Activated CD4-positive, alpha-beta T cell treated with anti-CD3 and anti-CD28 coated beads, Interleukin-2, amount 50 U/mL, for 48 hours (primary cell): ENCODE measurements around the gene ARID3B.
"Not testable (repeated sequence)": the region's sequence is repeated elsewhere in the genome, so short reads cannot be mapped to it uniquely, and the experiment has no call there.

Experiments used
- DNase-seq, 2 experiments: peaks; one replicate each; pipeline ENCODE4 v3.0.0-alpha.2; 2020

Gene ARID3B

DNA sequence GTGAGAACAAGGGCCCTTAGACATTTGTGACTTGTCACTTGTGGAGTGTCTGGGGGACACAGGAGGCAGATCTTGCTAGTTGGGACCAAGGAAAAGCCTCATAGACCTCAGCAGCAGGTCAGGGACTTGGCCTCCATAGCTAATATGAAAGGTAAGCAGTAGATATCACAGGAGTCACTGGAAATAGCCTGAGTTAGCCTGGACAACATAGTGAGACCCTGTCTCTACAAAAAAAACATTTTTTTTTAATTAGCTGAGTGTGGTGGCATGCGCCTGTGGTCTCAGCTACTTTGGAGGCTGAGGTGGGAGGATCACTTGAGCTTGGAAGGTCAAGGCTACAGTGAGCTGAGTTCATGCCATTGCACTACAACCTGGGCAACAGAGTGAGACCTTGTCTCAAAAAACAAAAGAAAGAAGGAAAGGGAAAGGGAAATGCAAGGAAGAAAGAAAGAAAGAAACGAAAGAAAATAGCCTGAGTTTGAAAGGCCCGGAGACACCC is 37.5 kb downstream of the ARID3B start:
- no peak for DNase-seq

DNA sequence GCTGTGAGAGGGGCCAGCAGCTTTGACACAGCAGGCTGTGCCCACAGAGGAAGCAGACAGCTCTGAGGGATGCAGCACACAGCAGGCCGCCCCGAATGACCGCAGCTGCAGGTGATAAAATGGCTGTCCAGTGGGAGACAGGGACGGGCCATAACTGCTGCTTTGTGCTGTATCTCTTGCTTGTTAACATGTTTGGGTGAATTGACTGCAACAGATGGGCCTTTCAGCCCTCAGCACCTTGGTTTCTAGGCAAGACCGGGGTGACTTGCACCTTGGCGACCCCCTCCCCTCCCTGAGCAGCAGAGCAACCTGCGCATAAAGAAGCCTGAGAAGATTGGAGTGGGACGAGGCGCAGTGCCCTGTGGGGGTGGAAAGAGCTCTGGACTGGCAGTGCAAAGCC is 38.0 kb downstream of the ARID3B start:
- no peak for DNase-seq

DNA sequence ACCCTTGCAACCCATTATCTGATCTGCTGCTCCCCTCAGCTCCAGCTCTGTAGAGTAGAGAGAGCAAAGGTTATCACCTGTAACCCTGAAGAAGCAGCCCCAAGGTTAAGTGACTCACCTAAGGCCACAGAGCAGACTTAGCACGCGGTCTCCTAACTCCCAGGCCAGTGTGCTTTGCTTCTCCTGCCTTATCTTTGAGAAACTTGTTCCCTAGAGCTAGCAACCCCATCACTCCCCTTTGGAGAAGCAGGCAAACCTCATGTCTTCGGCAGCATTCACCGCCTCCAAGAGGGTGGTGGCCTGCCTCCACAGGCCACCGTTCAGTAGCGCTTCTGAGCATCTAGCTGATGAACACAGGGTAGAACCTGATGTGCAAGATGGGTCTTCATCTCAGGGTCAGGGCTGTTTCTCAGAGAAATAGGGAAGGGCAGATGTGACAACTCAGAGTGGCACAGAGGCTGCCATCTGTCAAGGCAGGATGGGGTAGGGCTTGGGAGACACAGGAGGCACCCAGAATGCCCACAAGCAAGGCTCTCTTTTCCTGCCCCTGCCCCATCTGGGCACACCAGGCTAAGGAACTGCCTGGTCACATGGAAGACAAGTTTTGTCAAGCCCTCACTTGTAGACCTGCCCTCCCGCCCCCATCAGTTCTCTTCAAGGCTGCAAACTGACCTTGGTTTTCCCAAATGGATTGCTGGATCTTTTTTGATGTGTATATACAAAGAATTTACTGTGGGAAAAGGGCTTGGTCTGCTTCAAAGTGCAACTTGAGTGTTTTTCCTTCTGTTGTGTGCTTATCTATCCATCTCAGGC is 39.7 kb downstream of the ARID3B start:
- DNase-seq, result no peak

DNA sequence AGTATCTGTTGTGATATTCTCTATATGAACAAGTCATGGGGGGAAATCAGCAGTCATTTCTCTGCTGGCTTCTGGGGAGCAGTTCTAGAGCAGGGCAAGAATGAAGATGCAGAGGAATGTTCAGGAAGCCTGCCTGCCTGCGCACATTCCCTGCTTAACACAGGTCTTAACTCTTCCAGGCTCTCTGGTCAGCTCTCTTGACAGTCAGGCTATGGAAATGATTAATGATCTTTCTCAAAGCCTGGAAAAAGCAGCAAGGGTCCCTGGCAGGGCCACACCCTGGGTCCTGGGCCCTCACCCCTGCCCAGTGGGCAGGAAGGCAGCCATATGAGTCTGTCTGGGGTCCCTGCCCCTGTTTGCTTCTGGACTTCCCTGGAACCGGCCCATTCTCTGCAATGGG is 43.2 kb downstream of the ARID3B start:
- DNase-seq, result no peak

DNA sequence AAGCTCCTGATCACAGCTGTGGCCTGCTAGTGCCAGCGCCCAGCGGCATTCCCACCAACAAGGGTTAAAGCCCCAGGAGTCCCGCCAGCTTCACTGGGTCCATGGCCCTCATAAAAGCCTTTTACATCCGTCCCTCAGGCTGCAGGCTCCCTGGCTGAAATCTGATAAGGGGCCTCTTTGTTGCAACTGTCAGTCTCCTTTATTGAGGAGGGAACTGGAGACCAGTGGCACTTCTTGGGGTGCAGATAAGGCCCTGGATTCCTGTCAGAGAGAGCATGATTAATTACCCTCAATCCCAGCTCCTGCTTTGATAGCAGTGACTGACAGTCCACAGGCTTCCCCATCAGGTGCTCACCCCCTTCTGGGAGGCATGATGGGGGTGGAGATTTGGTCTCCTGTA is 43.8 kb downstream of the ARID3B start:
- DNase-seq, result no peak

DNA sequence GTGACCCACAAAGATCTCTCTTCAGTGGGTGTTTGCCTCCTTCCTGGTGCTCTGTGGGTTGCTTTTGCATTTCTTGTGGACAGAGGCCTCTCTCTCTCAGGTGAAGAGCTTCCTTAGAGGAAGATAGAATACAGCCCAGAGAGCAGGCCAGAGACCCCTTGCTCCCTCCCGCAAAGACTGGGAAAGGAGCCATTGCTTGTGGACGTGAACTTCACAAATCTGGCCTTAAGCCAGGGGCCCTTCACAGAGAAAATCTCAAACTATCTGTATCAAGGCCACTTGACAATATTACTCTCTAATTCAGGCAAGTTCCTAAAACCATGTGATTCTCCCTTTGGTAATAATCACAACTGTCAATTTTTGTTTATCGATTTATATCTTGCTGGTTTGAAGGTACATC is 44.2 kb downstream of the ARID3B start:
- DNase-seq, result no peak

DNA sequence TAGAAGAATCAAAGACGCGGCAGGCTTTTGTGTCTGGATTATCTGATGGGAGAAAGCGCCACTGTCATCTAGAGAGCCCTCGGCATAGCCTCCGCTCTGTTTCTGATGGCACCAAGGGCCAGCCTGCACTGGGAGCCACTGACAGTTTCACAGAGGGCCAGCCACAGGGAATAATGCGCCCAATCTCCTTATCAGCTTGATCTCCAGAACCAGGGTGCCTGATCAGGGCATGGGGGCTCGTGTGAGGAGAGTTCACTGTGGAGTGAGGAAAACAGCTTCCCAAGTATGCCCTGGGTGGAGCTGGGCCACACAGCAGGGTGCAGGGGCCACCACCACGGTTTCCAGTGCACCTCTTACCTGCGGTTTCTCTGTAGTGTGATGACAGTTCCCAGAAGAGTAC is 44.8 kb downstream of the ARID3B start:
- DNase-seq, result no peak

DNA sequence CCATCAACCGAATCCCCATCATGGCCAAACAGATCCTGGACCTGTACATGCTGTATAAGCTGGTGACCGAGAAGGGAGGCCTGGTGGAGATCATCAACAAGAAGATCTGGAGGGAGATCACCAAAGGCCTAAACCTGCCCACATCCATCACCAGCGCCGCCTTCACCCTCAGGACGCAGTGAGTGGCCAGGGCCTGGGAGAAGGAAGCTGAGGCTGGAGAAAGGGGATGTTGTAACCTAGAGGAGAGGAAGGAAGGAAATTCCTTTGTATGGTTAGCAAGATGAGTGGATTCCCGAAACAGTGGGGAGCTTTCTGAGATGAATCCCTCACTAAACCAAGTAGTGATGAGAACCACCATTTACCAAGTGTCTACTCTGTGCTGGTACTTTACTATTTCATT is 48.8 kb downstream of the ARID3B start:
- DNase-seq, result no peak

DNA sequence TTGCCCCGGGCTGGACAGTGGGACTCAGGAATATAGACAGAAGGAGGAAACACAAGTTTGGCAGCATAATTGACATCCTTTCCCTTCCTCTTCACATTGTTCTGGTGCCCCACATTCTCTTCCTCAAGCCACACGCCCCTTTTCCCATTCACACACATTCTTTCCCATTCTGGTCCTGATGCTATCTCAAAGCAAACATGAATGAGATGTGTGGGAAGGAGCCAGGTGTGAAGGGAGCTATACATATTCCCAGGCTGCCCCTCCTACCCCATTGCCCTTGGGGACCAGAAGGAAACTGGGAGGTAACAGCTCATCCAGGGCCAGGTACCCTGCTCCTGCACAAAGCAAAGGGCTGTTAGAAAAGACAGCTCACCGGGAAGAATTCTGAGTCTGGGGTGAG is 51.2 kb downstream of the ARID3B start:
- no peak for DNase-seq

DNA sequence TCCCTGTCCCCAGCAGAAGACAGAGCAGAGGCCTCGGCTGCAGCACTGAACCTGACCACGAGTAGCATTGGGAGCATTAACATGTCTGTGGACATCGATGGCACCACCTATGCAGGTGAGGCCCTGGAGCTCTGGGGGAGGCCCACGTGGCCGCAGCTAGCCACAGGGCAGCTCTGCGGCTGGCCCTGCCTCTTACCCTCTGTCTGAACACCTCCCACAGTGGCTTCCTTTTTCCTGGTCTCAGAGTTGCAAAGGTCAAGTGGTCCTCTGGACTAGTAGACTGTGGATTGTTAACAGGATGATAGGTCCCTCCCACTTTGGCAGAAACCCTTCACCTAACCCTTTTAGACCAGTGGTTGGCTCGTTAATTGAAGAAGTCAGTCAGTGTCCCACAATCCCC is 52.1 kb downstream of the ARID3B start:
- no peak for DNase-seq

DNA sequence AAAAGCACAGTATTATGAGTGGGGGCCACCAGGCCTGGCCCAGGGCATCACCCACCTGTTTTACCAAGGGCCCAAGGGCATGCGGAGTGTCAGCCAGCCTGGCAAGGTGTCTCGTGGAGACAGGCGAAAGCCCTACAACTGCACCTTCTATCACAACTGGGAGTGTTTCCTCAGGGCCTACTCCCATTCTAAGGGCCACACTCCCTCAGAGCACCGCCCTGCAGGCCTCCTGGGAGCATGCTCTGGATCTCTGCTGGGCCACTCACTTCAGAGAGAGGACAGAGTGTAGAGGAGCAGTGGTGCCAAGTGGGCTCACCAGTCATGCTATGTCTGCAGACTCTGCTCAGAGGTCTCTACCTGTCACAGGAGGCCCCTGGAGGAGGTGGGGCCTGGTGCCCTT is 53.4 kb downstream of the ARID3B start:
- no peak for DNase-seq

DNA sequence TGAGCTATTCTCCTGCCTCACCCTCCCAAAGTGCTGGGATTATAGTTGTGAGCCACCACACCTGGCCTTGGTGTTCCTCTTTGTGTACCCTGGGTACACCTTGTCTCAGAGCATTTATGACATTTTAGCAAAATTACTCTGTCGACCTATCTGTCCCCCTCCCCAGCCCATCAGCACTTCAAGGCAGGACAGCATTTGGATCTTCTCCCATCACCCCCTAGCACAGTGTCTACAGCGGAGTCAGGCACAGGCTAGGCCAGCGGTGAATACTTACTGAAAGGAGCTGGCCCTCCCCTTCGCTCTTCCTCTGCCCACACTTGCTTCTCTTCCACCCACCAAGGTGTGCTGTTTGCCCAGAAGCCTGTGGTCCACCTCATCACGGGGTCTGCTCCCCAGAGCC is 54.3 kb downstream of the ARID3B start:
- DNase-seq, result no peak

DNA sequence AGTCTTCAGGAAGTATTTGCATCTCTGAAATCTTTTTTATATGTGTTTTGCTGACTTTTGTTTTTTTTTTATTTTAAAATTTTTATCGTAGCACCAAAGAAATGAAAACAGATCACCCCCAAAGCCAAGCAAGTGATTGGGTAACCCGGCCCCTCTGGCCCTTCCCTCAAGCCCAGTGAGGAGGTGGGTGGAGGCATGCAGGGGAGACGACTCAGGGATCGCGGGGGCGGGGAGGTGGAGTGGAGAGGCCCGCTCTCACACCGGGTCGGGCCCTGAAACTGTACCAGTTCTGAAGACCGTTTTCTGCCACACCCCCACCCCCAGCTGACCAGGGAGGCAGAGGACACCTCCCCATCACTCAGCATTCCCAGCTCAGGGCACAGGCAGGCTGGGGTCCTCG is 55.7 kb downstream of the ARID3B start:
- not testable (repeated sequence) for DNase-seq

DNA sequence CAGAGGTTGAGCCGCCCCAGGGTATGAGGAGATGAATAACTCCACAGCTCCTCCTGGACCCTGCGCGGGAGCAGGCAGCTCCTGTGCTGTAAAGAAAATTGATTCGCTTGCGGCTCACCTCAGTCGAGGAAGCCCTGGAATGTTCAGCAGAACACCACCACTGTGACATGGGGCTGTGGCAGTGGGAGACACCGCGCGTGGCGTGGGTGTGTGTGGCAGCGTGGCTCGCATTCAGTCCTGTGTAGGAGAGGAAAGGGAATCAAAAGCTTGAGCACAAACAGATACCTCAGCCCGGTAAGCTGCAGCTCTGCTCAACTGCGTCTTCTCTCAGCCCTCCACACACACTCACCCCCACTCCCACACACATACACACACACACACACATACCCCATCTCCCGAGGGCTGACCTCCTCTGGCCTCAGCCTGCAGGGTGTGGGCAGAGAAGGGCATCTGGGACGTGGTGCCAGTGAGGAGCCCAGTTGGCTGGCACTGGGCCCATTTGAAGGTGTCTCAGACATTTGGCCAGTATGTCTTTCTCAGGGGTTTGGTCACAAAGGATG is 56.2 kb downstream of the ARID3B start:
- DNase-seq, result not testable (repeated sequence)

DNA sequence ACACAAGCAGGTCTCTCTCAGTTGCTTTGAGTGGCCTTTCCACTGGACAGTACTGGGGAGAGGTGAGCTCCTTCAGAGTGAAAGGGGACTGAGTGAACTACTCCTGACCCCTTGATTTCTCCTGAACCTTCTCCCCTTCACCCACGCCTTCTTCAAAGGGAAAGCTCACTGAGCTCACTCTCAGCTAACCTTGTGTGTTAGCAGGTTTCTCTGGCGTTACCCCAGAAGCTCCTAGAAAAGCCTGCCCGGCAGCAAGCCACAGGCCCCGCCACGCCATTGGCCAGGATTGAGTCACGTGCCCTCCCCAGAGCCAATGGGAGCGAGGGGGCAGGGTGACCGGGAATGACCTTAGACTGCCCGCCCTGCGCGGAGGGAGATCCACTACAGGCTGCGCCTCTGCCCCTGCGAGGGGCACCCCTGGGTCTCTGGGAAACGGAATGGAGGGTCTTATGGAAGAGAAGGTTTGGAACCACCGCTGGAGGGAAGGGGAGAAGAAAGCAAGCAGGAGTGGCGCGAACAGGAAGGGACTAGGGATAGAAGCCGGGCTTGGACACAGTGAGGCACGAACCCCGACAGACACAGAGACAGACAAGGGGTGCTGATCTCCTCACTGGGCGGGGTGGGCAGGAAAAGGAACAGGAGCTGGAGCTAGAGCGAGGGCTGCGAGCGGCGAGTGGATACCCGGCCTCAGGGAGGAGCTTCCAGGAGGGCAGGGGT is 57.3 kb downstream of the ARID3B start:
- DNase-seq, result peak; percentile 93 to 95

DNA sequence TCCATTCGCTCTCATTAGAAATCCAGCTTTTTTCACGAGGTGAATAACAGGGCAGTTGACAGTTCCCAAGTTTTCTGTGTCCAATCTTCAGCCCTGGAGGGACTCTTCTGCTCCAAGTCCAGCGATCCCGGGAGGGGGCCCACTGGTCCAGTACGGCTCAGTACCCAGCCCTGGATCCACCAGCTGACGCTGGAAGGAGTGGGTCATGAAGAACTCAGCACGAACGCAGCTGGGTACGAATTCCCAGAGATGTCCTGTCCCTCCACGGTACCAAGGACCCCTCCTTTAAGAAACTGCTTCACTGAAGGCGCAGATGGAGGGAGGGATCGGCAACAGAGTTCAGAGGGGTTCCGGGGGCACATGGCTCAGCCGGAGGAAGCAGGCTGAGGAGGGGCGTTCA is 58.1 kb downstream of the ARID3B start:
- DNase-seq, result no peak

DNA sequence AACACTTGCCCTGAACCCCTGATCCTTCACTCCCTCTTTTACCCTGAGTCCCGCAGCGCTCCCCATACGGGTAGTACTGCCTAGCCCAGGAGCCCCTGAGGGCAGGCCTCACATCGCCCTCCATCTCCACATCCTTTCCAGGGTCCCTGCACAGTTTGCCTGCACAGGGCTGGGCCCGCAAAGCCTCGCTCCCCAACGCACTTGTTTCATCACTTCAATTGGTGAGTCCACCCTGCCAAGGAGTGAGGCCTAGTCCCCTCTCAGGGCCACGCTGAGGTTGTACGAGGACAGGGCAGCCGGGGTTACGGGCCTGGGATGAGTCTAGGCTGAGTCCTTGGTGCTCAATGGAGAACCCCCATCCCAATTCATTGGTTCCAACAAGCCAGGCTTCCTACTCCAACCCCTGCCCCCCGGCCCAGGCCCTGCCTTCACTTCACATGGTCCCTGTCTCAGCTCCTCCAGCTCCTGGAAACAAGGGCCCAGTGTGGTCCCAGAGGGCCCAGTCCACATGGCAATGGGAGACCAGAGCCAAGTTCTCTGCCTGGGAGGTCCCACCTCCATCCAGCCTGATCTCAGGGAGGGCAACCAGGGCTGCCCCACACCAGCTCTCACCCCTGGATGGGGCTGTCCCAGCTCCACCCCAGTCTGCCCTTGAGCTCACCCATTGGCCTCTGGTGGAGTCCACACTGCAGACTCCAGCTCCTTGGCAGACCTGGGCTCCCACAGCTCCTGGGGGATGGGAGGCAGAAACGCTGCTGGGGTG is 62.2 kb downstream of the ARID3B start:
- no peak for DNase-seq

DNA sequence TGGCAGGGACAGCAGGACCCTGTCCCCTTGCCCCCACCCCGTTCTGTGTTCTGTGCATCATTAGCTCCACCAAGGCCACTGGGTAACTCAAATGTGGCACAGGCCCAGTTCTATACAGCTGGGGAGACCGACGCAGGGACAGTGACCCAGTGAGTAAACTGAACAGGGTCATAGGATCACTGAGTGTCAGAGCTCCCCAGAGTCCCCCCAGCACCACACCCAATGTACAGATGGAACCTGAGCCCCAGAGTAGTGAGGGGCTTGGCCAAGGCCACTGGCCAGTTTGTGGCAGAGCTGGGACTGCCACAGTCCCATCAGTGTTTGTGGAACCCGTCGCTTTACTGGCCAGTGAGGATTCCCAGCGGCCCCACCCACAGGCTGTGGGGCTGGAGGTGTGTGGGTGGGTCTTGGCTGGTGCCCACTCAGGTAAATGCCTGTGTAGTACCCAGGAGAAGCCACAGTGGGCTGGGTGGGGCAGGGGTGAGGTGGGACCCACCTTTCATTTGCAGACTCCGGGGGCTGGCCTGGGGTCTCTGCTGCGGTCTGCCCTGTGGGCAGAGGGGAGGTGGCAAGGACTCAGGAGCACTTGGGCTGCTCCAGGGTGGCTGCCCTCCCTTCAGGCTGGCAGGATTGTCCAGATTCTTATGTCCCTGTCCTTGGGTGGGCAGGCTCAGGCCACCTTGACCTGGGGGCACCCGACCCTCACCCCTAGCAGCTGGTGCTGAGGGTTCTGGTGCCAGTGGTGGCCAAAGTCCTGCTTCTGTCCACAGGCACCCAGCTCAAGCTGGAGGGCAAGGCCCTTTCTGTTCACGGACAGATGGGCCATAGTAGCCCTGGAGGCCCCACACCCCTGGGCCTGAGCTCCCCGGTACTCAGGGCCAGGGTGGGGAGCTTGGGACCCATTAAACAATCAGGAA is 63.0 kb downstream of the ARID3B start:
- DNase-seq, result no peak

DNA sequence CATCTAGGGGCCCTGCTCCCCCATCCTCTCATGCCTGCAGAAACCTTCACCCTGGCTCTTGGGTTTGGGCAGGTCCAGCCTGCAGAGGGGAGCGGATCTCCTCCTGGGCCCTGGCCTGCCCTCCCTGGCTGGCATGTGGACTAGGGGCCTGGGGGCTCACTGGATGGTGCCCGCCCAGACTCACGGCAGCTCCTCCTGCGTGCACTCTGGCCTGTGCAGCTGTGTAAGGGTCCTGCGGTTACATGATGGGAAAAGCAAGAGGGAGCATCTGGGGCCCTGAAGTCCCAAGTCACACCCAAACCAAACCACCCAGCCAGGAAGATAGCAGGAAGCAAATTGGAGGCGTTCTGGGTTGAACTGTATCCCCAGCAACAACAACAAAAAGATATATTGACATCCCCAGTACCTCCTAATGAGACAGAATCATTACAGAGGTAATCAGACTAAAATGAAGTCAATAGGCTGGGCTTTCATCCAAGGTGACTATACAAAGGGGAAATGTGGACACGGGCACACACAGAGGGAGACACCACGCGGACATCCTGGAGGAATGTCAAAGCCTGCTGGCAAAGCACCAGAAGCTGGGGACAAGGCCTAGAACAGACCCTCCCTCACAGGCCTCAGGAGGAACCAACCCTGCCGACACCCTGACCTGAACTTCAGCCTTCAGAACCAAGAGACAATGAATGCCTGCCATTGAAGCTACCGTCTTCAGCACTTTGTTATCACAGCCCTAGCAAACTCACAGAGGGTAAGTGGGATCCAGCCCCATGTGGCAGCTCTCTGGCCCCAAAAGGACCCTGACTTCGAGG is 64.2 kb downstream of the ARID3B start:
- DNase-seq, result no peak

DNA sequence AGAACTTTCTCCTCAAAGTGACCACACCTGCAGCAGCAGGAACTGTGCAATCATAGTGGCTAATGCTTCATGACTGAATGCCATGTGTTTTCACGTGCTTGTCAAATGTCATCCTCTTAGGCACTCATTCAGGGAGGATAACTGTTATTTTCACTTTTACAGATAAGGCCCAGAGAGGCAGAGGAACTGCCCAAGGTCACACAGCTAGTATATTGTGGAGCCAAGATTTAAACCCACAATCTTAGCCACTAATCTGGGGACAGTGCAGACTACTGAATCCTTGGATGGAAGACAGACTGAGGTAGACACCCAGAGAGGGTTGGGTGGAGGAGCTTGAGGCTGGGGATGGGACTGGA is 64.8 kb downstream of the ARID3B start:
- no peak for DNase-seq

DNA sequence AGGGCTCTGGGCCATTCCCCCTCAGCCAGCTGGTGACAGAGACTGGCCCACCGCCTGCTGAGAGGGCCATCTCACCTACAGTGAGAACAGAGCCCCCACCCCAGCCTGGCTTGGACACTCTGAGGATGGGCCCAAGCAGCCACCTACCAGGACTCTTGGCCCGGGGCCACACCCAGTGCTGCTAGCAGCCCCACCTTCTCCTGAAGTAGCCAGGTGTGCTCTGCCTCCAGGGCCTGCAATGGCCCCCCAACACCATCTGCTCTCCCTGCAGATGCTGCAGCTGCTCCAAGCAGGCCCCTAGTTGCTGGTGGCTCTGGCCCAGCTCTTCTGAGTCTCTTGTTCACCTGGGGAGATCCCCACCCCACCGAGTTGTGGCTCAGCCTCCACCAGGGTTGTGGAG is 67.8 kb downstream of the ARID3B start:
- no peak for DNase-seq
